T47D (cell line): ENCODE measurements around the gene DIAPH1.

Source experiments
- DNase-seq, 2 experiments: peaks; one replicate each; pipeline versions ENCODE4 v3.0.0 to v3.0.0-alpha.2; 2011 to 2012; ENCODE audit warnings: low read depth in 1 of 2, low spot score in 1 of 2
- JUND ChIP-seq: IDR thresholded peaks from 2 replicates; pipeline ENCODE4 v1.6.1; 2012; ENCODE audit warnings: low read depth
- in situ Hi-C: cut with HindIII; loops from 2 replicates; pipeline ENCODE4 v1.10.0; 2016; ENCODE audit warnings: low sequenced_read_pairs, low pct_unique_long_range_greater_than_20kb

DIAPH1 gene

GRCh38 chr5:141598391-141599345, 20.1 kb downstream of the DIAPH1 start:
- no peak for DNase-seq
- no peak for TF ChIP-seq JUND
- in situ Hi-C loops = no loop called here

GRCh38 chr5:141597814-141598213, 21.0 kb downstream of the DIAPH1 start:
- in situ Hi-C loops = no loop called here
- DNase-seq = no peak
- no peak for TF ChIP-seq JUND

GRCh38 chr5:141597394-141597793, 21.4 kb downstream of the DIAPH1 start:
- in situ Hi-C loops = no loop called here
- DNase-seq = peak in 1 of 2 experiments; percentile 35
- TF ChIP-seq JUND = no peak

GRCh38 chr5:141596867-141597266, 21.9 kb downstream of the DIAPH1 start:
- no peak for TF ChIP-seq JUND
- DNase-seq = no peak
- in situ Hi-C loops = no loop called here

GRCh38 chr5:141590127-141590526, 28.7 kb downstream of the DIAPH1 start:
- no peak for TF ChIP-seq JUND
- no peak for DNase-seq
- in situ Hi-C loops = no loop called here

- no peak for DNase-seq
- no peak for TF ChIP-seq JUND
- in situ Hi-C loops = no loop called here
Observed at GRCh38 chr5:141586246-141586645, 32.6 kb downstream of the DIAPH1 start.

- TF ChIP-seq JUND = no peak
- in situ Hi-C loops = no loop called here
- no peak for DNase-seq
Observed at GRCh38 chr5:141585594-141585993, 33.2 kb downstream of the DIAPH1 start.

- TF ChIP-seq JUND = no peak
- in situ Hi-C loops = no loop called here
- DNase-seq = no peak
Observed at GRCh38 chr5:141574122-141574510, 44.7 kb downstream of the DIAPH1 start.

- DNase-seq = no peak
- TF ChIP-seq JUND = no peak
- in situ Hi-C loops = no loop called here
Observed at GRCh38 chr5:141573489-141574121, 45.2 kb downstream of the DIAPH1 start.

- DNase-seq = no peak
- no peak for TF ChIP-seq JUND
- in situ Hi-C loops = no loop called here
Observed at GRCh38 chr5:141570655-141571054, 48.1 kb downstream of the DIAPH1 start.

GRCh38 chr5:141567513-141568117, 51.2 kb downstream of the DIAPH1 start:
- peak in 1 of 2 experiments; percentile 21 for DNase-seq

GRCh38 chr5:141565826-141566570, 52.8 kb downstream of the DIAPH1 start:
- no peak for DNase-seq
- no peak for TF ChIP-seq JUND
- in situ Hi-C loops = no loop called here

More at GRCh38 chr5:141567513-141568117, 51.2 kb downstream of the DIAPH1 start:
- no peak for TF ChIP-seq JUND
- in situ Hi-C loops = no loop called here

GRCh38 chr5:141564216-141564692, 54.5 kb downstream of the DIAPH1 start:
- in situ Hi-C loops = no loop called here
- peak; percentile 62; the same call in 1 of the 2 replicates for TF ChIP-seq JUND
- DNase-seq = peak; percentile 26 to 99
